Neural cell (in vitro differentiated cells): ENCODE measurements around the gene ABHD17B. TPM values are rescaled to one million over a fixed set of nuclear protein-coding genes. Genes with fewer than 3 reads are reported as not detected.

Experiments
- H2AFZ ChIP-seq: fragments of 200-600, 300-800 bp; sonication (generic), shearing (Covaris generic); 2 replicates; pipeline ENCODE4 v1.6.0; 2014; ENCODE audit warnings: low read depth, mild to moderate bottlenecking, antibody characterized with exemption, low read length, moderate library complexity
- H3F3A ChIP-seq: fragments of 200-600 bp; shearing (Covaris generic); 2 replicates; pipeline ENCODE4 v1.6.1; 2016; ENCODE audit warnings: mild to moderate bottlenecking, moderate library complexity, mixed read lengths, antibody characterized with exemption, low read length; ENCODE audit not compliant: insufficient read depth, poor library complexity, severe bottlenecking
- H3K27ac ChIP-seq: fragments of 200-600, 300-800 bp; sonication (generic), shearing (Covaris generic); 2 replicates; pipeline ENCODE4 v1.5.1; 2014; ENCODE audit warnings: mild to moderate bottlenecking, low read length, moderate library complexity
- H3K27me3 ChIP-seq: fragments of 300-800, 200-600 bp; sonication (generic), shearing (Covaris generic); 2 replicates; pipeline ENCODE4 v1.6.0; 2014; ENCODE audit warnings: mild to moderate bottlenecking, low read depth, low read length, moderate library complexity; ENCODE audit not compliant: insufficient read depth
- H3K36me3 ChIP-seq: fragments of 300-800, 200-600 bp; sonication (generic), shearing (Covaris generic); 2 replicates; pipeline ENCODE4 v1.5.1; 2014; ENCODE audit warnings: mild to moderate bottlenecking, antibody characterized with exemption, low read length, moderate library complexity; ENCODE audit not compliant: insufficient read depth
- H3K4me2 ChIP-seq: fragments of 300-800, 200-600 bp; sonication (generic), shearing (Covaris generic); 2 replicates; pipeline ENCODE4 v1.6.0; 2014; ENCODE audit warnings: mild to moderate bottlenecking, low read length
- H3K4me3 ChIP-seq: fragments of 300-800, 200-600 bp; sonication (generic), shearing (Covaris generic); 2 replicates; pipeline ENCODE4 v1.5.1; 2014; ENCODE audit warnings: mild to moderate bottlenecking, low read length, moderate library complexity
- H3K79me2 ChIP-seq: fragments of 200-600 bp; shearing (Covaris generic); replicated peaks from 2 replicates; pipeline ENCODE4 v1.6.0; 2014; ENCODE audit warnings: mild to moderate bottlenecking, low read length, moderate library complexity; ENCODE audit not compliant: insufficient read depth
- H3K9ac ChIP-seq: fragments of 300-800, 200-600 bp; sonication (generic), shearing (Covaris generic); 2 replicates; pipeline ENCODE4 v1.6.1; 2016; ENCODE audit warnings: mild to moderate bottlenecking, low read length, mixed read lengths
- H3K9me2 ChIP-seq: fragments of 200-600 bp; shearing (Covaris generic); 2 replicates; pipeline ENCODE4 v1.6.1; 2016; ENCODE audit warnings: mild to moderate bottlenecking, low read length, mixed read lengths; ENCODE audit not compliant: insufficient read depth
- H3K9me3 ChIP-seq: fragments of 200-600, 300-800 bp; sonication (generic), shearing (Covaris generic); 2 replicates; pipeline ENCODE4 v1.6.1; 2016; ENCODE audit warnings: mild to moderate bottlenecking, mixed run types, low read length, moderate library complexity, mixed read lengths
- H4K20me1 ChIP-seq: fragments of 200-600 bp; shearing (Covaris generic); 2 replicates; pipeline ENCODE4 v1.6.1; 2016; ENCODE audit warnings: mild to moderate bottlenecking, mixed run types; ENCODE audit not compliant: insufficient read depth
- EP300 ChIP-seq: fragments of 450-650 bp; conservative IDR thresholded peaks from 2 replicates; pipeline ENCODE4 v1.6.1; 2014; ENCODE audit warnings: antibody characterized with exemption, mild to moderate bottlenecking, moderate library complexity; ENCODE audit not compliant: poor library complexity, severe bottlenecking
- EZH2 ChIP-seq: fragments of 200-600, 300-800 bp; shearing (Covaris generic), sonication (generic); IDR thresholded peaks from 2 replicates; pipeline ENCODE4 v1.6.1; 2014; ENCODE audit warnings: antibody characterized with exemption, low read length, borderline replicate concordance, mild to moderate bottlenecking; ENCODE audit not compliant: insufficient read depth, poor library complexity, severe bottlenecking
- MXI1 ChIP-seq: fragments of 450-650 bp; conservative IDR thresholded peaks from 2 replicates; pipeline ENCODE4 v1.6.1; 2014; ENCODE audit warnings: antibody characterized with exemption, mild to moderate bottlenecking; ENCODE audit not compliant: poor library complexity, severe bottlenecking
- POLR2AphosphoS5 ChIP-seq: IDR thresholded peaks from 2 replicates; pipeline ENCODE4 v1.6.1; 2012
- RAD21 ChIP-seq: fragments of 450-650 bp; conservative IDR thresholded peaks from 2 replicates; pipeline ENCODE4 v1.6.1; 2014; ENCODE audit warnings: antibody characterized with exemption, mild to moderate bottlenecking, moderate library complexity
- SMC3 ChIP-seq: fragments of 450-650 bp; conservative IDR thresholded peaks from 2 replicates; pipeline ENCODE4 v1.6.1; 2014; ENCODE audit warnings: antibody characterized with exemption, mild to moderate bottlenecking, moderate library complexity; ENCODE audit not compliant: poor library complexity
- TAF1 ChIP-seq: IDR thresholded peaks from 2 replicates; pipeline ENCODE4 v1.6.1; 2012; ENCODE audit warnings: low read depth
- polyA plus RNA-seq: library from polyadenylated mRNA; depleted of rRNA; stranded (reverse); fragments of >200 nt; gene quantifications from 2 replicates; pipeline ENCODE4 v1.2.3, GENCODE V29; 2014
- TF ChIP-seq, protein P1 (sequence below): fragments of 450-650 bp; IDR thresholded peaks from 2 replicates; pipeline ENCODE4 v1.5.1; 2014; ENCODE audit warnings: antibody characterized with exemption, mild to moderate bottlenecking, moderate library complexity; ENCODE audit not compliant: poor library complexity, severe bottlenecking
- TF ChIP-seq, protein P2 (sequence below): IDR thresholded peaks from 2 replicates; pipeline ENCODE4 v1.6.1; 2012; ENCODE audit warnings: borderline replicate concordance

Gene ABHD17B
- polyA plus RNA-seq, 1 donor from 2014 or later, result 53.0 TPM

DNA sequence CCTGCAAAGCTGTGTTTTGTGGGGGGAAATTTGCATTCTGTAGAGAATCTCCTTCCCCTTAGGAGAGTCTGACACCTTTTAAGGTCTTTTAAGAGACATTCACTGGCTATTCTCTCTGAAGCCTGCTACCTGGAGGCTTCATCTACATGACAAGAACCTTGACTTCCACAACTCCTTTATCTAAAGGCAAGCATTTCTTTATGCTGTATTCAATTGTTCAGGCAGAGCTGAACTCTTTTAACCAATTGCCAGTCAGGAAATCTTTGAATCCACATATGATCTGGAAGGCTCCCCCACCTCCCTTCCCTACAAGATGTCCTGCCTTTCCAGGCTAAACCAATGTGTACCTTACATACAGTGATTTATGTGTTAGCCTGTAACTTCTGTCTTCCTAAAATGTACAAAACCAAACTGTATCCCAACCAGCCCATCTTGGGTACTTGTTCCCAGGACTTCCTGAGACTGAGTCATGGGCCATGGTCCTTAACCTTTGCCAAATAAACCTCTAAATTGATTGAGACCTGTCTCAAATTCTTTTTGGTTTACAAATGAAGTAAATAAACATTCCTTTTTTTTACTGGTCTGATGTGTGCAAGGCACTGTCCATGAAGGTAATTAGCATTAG lies 10.3 kb upstream of the ABHD17B start:
- Histone ChIP-seq H4K20me1 (no peaks in the 10 kb centered on the region), H2AFZ (no peak overlapping the region), H3K9me3 (no peaks in the 10 kb centered on the region), H3K79me2 (peaks cover 12% of the 10 kb centered on the region), H3F3A (no peaks in the 10 kb centered on the region), H3K27me3 (no peaks in the 10 kb centered on the region), H3K36me3 (no peaks in the 10 kb centered on the region), H3K9ac (no peak overlapping the region), H3K27ac (no peak overlapping the region), H3K4me3 (no peak overlapping the region), H3K9me2 (no peaks in the 10 kb centered on the region), H3K4me2 (no peak overlapping the region)
- no peak for TF ChIP-seq EZH2
- no peak for TF ChIP-seq TAF1
- no peak for TF ChIP-seq RAD21

DNA sequence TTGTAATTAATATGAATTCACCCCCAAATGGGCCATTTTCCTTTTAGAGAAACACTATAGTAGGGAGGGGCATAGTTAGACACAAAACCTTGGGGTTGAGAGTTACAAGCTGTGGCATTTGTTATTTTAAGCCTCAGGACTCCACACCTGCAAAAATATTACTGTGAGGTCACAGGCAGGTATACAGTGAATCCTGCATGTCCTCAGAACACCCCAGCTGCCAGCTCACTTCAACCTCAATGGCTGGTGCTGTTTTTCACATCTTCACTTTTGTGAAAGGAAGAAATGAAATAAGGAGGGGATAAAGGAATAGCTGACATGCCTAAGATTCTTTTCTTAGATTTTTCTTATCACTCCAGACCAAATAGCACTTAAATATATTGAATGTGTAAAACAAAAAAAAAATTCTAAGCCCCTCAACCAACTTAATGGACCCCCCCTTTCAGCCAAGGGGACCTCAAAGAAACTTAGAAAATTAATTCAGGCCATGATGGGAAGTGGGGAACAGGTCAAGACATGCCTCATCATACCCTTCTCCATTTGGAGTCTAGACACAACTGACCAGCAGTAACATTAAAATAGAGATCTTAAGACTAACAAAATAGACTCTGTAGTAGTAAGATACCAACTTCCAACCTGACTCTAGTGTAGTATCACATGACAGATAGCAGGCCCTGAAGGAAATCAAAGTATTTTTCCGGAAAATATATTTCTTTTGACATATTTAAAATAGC lies 9.6 kb upstream of the ABHD17B start:
- H3K79me2 ChIP-seq, result peaks cover 18% of the 10 kb centered on the region
- no peak overlapping the region for H3K27ac ChIP-seq
- H3K36me3 ChIP-seq, result no peaks in the 10 kb centered on the region
- no peaks in the 10 kb centered on the region for H4K20me1 ChIP-seq
- H3K4me3 ChIP-seq, result no peak overlapping the region
- TF ChIP-seq, protein P1, sequence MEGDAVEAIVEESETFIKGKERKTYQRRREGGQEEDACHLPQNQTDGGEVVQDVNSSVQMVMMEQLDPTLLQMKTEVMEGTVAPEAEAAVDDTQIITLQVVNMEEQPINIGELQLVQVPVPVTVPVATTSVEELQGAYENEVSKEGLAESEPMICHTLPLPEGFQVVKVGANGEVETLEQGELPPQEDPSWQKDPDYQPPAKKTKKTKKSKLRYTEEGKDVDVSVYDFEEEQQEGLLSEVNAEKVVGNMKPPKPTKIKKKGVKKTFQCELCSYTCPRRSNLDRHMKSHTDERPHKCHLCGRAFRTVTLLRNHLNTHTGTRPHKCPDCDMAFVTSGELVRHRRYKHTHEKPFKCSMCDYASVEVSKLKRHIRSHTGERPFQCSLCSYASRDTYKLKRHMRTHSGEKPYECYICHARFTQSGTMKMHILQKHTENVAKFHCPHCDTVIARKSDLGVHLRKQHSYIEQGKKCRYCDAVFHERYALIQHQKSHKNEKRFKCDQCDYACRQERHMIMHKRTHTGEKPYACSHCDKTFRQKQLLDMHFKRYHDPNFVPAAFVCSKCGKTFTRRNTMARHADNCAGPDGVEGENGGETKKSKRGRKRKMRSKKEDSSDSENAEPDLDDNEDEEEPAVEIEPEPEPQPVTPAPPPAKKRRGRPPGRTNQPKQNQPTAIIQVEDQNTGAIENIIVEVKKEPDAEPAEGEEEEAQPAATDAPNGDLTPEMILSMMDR, result no peak
- TF ChIP-seq POLR2AphosphoS5, result no peak
- no peak for TF ChIP-seq MXI1
- TF ChIP-seq SMC3, result no peak
- TF ChIP-seq EZH2, result no peak
- no peak for TF ChIP-seq RAD21
- TF ChIP-seq TAF1, result no peak
- TF ChIP-seq EP300, result no peak
- TF ChIP-seq, protein P2, sequence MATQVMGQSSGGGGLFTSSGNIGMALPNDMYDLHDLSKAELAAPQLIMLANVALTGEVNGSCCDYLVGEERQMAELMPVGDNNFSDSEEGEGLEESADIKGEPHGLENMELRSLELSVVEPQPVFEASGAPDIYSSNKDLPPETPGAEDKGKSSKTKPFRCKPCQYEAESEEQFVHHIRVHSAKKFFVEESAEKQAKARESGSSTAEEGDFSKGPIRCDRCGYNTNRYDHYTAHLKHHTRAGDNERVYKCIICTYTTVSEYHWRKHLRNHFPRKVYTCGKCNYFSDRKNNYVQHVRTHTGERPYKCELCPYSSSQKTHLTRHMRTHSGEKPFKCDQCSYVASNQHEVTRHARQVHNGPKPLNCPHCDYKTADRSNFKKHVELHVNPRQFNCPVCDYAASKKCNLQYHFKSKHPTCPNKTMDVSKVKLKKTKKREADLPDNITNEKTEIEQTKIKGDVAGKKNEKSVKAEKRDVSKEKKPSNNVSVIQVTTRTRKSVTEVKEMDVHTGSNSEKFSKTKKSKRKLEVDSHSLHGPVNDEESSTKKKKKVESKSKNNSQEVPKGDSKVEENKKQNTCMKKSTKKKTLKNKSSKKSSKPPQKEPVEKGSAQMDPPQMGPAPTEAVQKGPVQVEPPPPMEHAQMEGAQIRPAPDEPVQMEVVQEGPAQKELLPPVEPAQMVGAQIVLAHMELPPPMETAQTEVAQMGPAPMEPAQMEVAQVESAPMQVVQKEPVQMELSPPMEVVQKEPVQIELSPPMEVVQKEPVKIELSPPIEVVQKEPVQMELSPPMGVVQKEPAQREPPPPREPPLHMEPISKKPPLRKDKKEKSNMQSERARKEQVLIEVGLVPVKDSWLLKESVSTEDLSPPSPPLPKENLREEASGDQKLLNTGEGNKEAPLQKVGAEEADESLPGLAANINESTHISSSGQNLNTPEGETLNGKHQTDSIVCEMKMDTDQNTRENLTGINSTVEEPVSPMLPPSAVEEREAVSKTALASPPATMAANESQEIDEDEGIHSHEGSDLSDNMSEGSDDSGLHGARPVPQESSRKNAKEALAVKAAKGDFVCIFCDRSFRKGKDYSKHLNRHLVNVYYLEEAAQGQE, result no peak
- H3K9me2 ChIP-seq, result no peaks in the 10 kb centered on the region
- no peak overlapping the region for H3K4me2 ChIP-seq
- no peaks in the 10 kb centered on the region for H3F3A ChIP-seq
- no peak overlapping the region for H3K9ac ChIP-seq
- H2AFZ ChIP-seq, result no peak overlapping the region
- no peaks in the 10 kb centered on the region for H3K9me3 ChIP-seq
- no peaks in the 10 kb centered on the region for H3K27me3 ChIP-seq
